Nephron progenitor cell (in vitro differentiated cells): ENCODE results near the gene EPB41L4A.

Source experiments
- DNase-seq: peaks from one replicate; pipeline ENCODE4 v3.0.0; 2021
- H3K27ac Mint-ChIP-seq: 2 replicates; pipeline ENCODE4 v1.8.0; 2021; ENCODE audit warnings: mild to moderate bottlenecking, moderate library complexity, mixed read lengths
- H3K27me3 Mint-ChIP-seq: 2 replicates; pipeline ENCODE4 v1.8.0; 2021; ENCODE audit warnings: mild to moderate bottlenecking, low read depth, mixed read lengths; ENCODE audit not compliant: poor library complexity
- H3K36me3 Mint-ChIP-seq: 2 replicates; pipeline ENCODE4 v1.8.0; 2021; ENCODE audit warnings: low read depth, mixed read lengths
- H3K4me1 Mint-ChIP-seq: 2 replicates; pipeline ENCODE4 v1.8.0; 2021; ENCODE audit warnings: mixed read lengths
- H3K4me3 Mint-ChIP-seq: 2 replicates; pipeline ENCODE4 v1.8.0; 2021; ENCODE audit warnings: mild to moderate bottlenecking, moderate library complexity, mixed read lengths
- H3K9me3 Mint-ChIP-seq: 2 replicates; pipeline ENCODE4 v1.8.0; 2021; ENCODE audit warnings: mild to moderate bottlenecking, moderate library complexity, mixed read lengths
- TF ChIP-seq, protein P1 (sequence below): fragments of 200-600 bp; sonication (generic); IDR thresholded peaks from 2 replicates; pipeline ENCODE4 v1.5.0; 2021; ENCODE audit warnings: antibody characterized with exemption

EPB41L4A gene

DNA sequence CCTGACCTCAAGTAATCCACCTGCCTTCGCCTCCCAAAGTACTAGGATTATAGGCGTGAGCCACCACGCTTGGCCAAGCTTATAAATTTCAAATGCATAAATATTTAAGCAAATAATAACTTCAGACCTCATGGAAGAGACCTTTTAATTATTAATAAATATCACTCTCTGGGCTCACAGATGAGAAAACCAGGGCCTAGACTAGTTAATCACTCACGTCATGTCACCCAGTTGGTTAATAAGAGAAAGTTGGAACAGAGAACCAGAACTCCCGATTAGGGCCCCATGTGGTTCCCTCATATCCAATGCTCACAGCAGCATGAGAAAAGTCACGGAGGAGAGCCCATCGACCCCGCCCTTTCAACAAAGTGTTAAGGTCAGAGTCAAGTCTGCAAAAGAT is 79.3 kb downstream of the EPB41L4A start:
- Mint-ChIP-seq H3K9me3 (no peaks in the 10 kb centered on the region), H3K27ac (no peak overlapping the region), H3K4me3 (no peak overlapping the region), H3K36me3 (no peaks in the 10 kb centered on the region), H3K4me1 (peaks cover 9% of the 10 kb centered on the region), H3K27me3 (peaks cover 7% of the 10 kb centered on the region)
- no peak for DNase-seq
- TF ChIP-seq, protein P1, sequence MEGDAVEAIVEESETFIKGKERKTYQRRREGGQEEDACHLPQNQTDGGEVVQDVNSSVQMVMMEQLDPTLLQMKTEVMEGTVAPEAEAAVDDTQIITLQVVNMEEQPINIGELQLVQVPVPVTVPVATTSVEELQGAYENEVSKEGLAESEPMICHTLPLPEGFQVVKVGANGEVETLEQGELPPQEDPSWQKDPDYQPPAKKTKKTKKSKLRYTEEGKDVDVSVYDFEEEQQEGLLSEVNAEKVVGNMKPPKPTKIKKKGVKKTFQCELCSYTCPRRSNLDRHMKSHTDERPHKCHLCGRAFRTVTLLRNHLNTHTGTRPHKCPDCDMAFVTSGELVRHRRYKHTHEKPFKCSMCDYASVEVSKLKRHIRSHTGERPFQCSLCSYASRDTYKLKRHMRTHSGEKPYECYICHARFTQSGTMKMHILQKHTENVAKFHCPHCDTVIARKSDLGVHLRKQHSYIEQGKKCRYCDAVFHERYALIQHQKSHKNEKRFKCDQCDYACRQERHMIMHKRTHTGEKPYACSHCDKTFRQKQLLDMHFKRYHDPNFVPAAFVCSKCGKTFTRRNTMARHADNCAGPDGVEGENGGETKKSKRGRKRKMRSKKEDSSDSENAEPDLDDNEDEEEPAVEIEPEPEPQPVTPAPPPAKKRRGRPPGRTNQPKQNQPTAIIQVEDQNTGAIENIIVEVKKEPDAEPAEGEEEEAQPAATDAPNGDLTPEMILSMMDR, result no peak

DNA sequence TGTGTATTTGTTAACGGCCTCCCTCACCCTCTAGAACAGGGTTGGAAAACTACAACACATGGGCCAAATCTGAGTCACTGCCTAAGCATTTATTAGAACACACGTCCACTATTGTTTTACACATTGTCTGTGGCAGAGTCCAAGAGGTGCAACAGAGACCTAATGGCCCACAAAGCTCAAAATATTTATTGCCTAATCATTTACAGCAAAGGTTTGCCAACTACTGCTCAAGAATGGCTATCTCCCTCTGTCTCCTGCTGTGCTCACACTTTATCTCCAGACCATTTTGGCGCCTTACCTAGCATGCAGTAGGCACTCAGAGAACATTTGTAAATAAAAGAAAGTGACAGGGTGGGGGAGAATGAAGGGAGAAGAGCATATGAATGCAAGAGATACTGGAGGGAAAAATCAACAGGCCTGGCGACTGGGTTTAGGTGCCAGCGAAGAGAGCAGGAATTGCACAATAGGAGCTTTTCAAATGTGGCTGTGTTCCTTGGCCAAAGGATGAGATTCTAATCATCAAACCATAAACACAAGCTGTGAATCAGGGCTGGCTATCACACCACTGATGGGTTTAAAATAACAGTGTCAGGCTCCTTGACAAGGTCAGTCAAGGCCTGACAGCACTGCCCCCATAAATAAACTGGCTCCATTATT is 80.3 kb downstream of the EPB41L4A start:
- H3K27ac Mint-ChIP-seq, result no peak overlapping the region

DNA sequence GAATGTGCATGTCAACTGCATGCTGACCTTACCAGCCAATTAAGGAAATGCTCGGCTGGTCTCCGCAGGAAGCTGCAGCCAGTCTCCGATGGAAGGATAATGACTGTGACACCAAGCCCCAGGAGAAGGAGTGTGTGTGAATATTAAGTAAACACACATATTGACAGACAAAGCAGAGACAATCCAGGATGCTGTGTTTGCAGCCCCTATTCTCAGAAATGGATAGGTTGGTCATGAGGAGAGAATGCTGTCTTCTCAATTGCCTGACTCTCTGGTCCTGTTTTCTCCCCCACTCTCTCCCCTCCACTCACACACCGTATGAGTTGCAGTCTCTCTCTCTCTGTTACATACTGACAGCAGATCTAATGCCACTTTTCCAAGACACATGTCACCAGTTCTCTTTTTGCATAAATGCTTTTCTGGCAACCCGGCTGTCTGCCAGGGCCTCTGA is 85.7 kb downstream of the EPB41L4A start:
- H3K36me3 Mint-ChIP-seq, result no peaks in the 10 kb centered on the region
- H3K4me1 Mint-ChIP-seq, result peaks cover 16% of the 10 kb centered on the region
- DNase-seq, result no peak
- peaks cover 6% of the 10 kb centered on the region for H3K27me3 Mint-ChIP-seq
- TF ChIP-seq, protein P1, result no peak
- no peaks in the 10 kb centered on the region for H3K9me3 Mint-ChIP-seq
- H3K27ac Mint-ChIP-seq, result peak overlapping the region; percentile 47
- no peak overlapping the region for H3K4me3 Mint-ChIP-seq

More for the DNA sequence above, 80.3 kb downstream of the EPB41L4A start:
- TF ChIP-seq, protein P1, result no peak
- no peaks in the 10 kb centered on the region for H3K36me3 Mint-ChIP-seq
- peaks cover 7% of the 10 kb centered on the region for H3K27me3 Mint-ChIP-seq
- no peak overlapping the region for H3K4me3 Mint-ChIP-seq
- no peaks in the 10 kb centered on the region for H3K9me3 Mint-ChIP-seq
- no peak for DNase-seq
- peaks cover 9% of the 10 kb centered on the region for H3K4me1 Mint-ChIP-seq

DNA sequence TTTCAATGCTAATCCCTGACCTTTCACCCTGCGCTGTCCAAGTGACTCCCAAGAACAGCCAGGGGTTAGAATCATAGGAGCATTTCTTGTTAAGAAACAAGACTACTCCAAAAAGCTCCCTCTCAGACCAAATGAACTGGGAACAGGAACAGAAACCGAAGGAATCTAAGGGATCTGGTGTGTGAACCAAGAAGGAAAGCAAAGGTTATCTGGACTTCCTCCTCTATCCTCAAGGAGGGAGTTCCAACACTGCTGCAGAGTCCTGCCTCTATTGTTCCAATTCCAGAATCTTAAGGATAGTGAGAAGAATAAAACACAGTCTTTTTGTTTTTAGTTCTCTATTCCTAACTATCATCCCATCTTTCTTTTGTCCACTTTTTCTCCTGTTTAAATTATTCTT is 87.2 kb downstream of the EPB41L4A start:
- TF ChIP-seq, protein P1, result no peak
- peaks cover 3% of the 10 kb centered on the region for H3K27me3 Mint-ChIP-seq
- H3K4me1 Mint-ChIP-seq, result peaks cover 16% of the 10 kb centered on the region
- no peaks in the 10 kb centered on the region for H3K9me3 Mint-ChIP-seq
- DNase-seq, result no peak
- H3K4me3 Mint-ChIP-seq, result no peak overlapping the region
- H3K27ac Mint-ChIP-seq, result no peak overlapping the region
- no peaks in the 10 kb centered on the region for H3K36me3 Mint-ChIP-seq

DNA sequence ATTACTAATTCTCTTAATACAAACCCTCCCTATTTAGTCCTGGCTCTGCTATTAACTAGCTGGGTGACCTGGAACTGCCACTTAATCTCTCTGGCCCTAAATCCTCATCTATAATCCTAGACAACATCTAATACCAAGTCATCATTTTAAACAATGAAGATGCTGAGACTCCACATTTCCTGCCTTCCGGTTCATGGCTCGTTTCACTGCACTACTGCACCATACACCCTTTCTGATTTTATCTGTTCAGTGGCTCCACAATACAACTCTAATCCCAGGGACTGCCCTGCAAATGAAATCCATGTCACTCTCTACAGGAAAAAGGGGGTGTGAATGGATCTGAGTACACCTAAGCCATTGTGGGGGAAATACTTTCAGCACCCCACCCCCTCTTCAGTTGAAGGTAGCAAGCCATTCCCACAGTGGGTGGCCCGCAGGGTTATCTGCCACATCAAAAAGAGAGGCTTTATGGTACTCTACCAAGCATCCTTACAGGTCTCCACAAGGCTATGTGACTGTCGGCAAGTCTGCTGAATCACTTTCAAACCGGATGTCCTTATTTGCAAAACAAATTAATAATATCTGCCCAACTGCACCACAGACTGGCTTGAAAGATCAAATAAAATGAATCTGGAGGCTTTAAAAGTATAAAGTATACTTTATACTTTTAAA is 89.5 kb downstream of the EPB41L4A start:
- H3K36me3 Mint-ChIP-seq, result no peaks in the 10 kb centered on the region
- peaks cover 3% of the 10 kb centered on the region for H3K27me3 Mint-ChIP-seq
- TF ChIP-seq, protein P1, result no peak
- no peak overlapping the region for H3K4me3 Mint-ChIP-seq
- no peak overlapping the region for H3K27ac Mint-ChIP-seq
- H3K9me3 Mint-ChIP-seq, result no peaks in the 10 kb centered on the region
- H3K4me1 Mint-ChIP-seq, result peaks cover 16% of the 10 kb centered on the region
- no peak for DNase-seq
